AG04450 (cell line): Measurements from ENCODE around the gene MALRD1. TPM values are rescaled to one million over a fixed set of nuclear protein-coding genes. Genes with fewer than 3 reads are reported as not detected.

ENCODE experiments used
- CTCF ChIA-PET: fragments of 300-600, 350-600 bp; formaldehyde crosslinking; extraction: SDS; loops from one replicate; lab custom pipeline; 2022; ENCODE audit warnings: antibody characterized with exemption, inconsistent platforms; lab: Charles Lee
- POLR2A ChIA-PET: fragments of 350-600 bp; formaldehyde crosslinking; extraction: SDS; loops from one replicate; lab custom pipeline; 2021; ENCODE audit warnings: antibody characterized with exemption, inconsistent platforms; lab: Yijun Ruan, JAX
- DNase-seq: peaks from one replicate; pipeline ENCODE4 v3.0.0-alpha.2; 2011; ENCODE audit warnings: low read depth, low spot score
- H3K27ac ChIP-seq: one replicate; pipeline ENCODE4 v1.5.1; 2012; ENCODE audit warnings: low read depth, low read length, control low read depth
- H3K27me3 ChIP-seq: one replicate; pipeline ENCODE4 v1.6.0; 2012; ENCODE audit warnings: low read length; ENCODE audit not compliant: control insufficient read depth, insufficient read depth
- H3K4me3 ChIP-seq: 2 replicates; pipeline ENCODE4 v1.5.1; 2011; ENCODE audit warnings: mild to moderate bottlenecking, low read depth, low read length, control low read depth
- H3K9me3 ChIP-seq: 2 replicates; pipeline ENCODE4 v1.5.1; 2012; ENCODE audit warnings: low read length; ENCODE audit not compliant: control insufficient read depth, insufficient read depth
- polyA plus RNA-seq: library from polyadenylated mRNA; depleted of rRNA; stranded (reverse); fragments of >200 nt; gene quantifications from 2 replicates; pipeline ENCODE4 v1.2.3, GENCODE V29; 2011
- TF ChIP-seq, protein P1 (sequence below): IDR thresholded peaks from 2 replicates; pipeline ENCODE4 v1.5.1; 2011; ENCODE audit warnings: low read depth, low read length, control low read depth, inconsistent platforms

MALRD1 gene
- polyA plus RNA-seq, 1 experiment = 2.4 TPM

DNA sequence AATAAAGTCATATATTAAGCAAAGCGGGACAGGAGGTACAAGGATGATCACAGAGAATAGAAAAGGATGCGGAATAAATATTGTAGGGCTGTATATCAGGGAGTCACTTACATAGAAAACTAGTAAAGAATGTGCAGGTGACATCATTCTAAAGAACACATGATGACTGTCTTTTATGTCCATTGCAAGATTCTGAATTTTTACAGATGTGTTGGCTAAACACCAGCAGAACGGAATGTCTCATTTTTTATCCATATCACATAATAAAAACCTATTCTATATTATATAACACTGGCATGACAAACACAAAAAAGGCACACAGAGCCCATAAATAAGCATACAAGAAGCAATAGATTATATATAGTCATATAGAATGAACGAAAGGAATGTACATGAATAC lies 448.4 kb downstream of the MALRD1 start:
- DNase-seq = no peak
- Histone ChIP-seq H3K27me3 (no peaks in the 10 kb centered on the region), H3K9me3 (no peaks in the 10 kb centered on the region), H3K4me3 (no peak overlapping the region), H3K27ac (no peak overlapping the region)
- TF ChIP-seq, protein P1, sequence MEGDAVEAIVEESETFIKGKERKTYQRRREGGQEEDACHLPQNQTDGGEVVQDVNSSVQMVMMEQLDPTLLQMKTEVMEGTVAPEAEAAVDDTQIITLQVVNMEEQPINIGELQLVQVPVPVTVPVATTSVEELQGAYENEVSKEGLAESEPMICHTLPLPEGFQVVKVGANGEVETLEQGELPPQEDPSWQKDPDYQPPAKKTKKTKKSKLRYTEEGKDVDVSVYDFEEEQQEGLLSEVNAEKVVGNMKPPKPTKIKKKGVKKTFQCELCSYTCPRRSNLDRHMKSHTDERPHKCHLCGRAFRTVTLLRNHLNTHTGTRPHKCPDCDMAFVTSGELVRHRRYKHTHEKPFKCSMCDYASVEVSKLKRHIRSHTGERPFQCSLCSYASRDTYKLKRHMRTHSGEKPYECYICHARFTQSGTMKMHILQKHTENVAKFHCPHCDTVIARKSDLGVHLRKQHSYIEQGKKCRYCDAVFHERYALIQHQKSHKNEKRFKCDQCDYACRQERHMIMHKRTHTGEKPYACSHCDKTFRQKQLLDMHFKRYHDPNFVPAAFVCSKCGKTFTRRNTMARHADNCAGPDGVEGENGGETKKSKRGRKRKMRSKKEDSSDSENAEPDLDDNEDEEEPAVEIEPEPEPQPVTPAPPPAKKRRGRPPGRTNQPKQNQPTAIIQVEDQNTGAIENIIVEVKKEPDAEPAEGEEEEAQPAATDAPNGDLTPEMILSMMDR = no peak
- CTCF ChIA-PET = no interaction called here
- POLR2A ChIA-PET = no interaction called here

DNA sequence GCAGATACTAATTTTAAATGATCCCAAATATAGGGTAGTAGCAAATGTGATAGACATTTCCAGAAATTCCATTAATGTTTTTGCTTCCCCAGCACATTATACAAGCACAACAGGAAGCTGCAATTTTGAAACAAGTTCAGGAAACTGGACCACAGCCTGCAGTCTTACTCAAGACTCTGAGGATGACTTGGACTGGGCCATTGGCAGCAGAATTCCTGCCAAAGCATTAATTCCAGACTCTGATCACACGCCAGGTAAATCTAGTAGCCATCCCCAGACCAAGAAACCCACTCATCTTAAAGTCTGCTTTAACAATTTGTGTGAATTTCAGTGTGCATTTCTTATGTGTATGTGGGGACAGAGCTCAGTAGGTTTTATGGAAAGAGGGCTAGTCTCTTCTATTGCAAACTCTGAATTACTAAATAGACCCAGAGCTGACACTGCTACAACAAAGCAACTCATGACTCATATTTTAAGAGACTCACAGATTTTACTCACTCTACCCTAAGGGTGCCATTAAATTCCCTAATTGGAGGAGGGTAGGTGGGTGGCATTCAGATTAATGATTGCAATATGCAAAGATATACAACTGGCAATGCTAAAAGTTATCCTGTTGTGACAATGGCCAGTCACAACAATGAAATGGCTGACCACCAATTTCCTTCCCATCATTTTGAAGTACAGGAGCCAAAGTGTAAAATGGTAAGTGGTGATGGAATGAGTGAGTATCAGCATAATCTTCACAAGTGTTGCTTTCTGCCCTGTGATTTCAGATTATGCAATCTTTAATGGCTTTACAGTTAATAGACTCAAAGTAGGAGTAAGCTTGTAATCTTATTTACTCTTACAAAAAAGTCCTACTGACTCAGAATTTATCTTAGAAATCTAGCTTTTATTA lies 450.0 kb downstream of the MALRD1 start:
- no peak for DNase-seq
- TF ChIP-seq, protein P1 = no peak
- no peaks in the 10 kb centered on the region for H3K27me3 ChIP-seq
- no peak overlapping the region for H3K4me3 ChIP-seq
- ChIA-PET POLR2A (no interaction called here), CTCF (no interaction called here)
- no peaks in the 10 kb centered on the region for H3K9me3 ChIP-seq
- H3K27ac ChIP-seq = no peak overlapping the region

DNA sequence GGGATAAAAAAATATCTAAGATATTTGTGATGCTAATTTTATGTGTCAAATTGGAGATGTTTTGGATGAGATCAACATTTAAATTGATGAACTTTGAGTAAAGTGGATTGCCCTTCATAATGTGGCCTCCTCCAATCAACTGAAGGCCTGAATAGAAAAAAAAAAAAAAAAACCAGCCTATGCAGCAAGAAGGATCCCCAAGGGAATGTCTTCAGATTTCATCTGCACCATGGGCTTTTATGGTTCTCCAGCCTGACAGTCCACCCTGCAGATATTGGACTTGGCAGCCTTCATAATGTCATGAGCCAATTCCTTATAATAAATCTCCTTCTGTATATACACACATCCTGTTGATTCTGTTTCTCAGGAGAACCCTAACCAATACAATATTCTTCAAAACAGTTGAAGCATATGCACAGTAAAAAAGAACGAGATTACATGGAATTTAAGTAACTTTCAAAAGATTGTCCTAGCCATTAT lies 450.7 kb downstream of the MALRD1 start:
- Histone ChIP-seq H3K27me3 (no peaks in the 10 kb centered on the region), H3K27ac (no peak overlapping the region), H3K4me3 (no peak overlapping the region), H3K9me3 (no peaks in the 10 kb centered on the region)
- ChIA-PET CTCF (no interaction called here), POLR2A (no interaction called here)
- DNase-seq = no peak
- TF ChIP-seq, protein P1 = no peak

DNA sequence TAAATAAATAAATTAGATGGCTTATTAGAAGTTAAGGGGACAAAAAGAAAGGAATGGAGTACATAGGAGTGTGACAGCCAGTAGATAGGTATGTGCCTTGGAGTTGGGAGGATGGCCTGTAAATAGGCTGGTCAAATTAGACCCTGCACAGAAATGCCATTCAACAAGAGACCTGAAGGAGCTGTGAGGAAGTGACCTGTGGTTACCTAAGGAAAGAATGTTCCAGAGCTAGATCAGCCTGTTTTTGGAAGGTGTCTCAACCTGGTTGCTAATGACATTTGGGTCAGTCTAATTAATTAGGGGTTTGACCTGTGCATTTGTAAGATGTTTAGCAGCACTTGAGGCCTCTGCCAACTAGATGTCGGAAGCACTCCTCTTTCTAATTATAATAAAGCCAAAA lies 452.4 kb downstream of the MALRD1 start:
- H3K27ac ChIP-seq = no peak overlapping the region
- no peak overlapping the region for H3K4me3 ChIP-seq
- DNase-seq = no peak
- ChIA-PET CTCF (no interaction called here), POLR2A (no interaction called here)
- H3K27me3 ChIP-seq = no peaks in the 10 kb centered on the region
- TF ChIP-seq, protein P1 = no peak
- H3K9me3 ChIP-seq = no peaks in the 10 kb centered on the region
